MG63 (cell line): ENCODE results near the gene GCNT1. TPM values are rescaled to one million over a fixed set of nuclear protein-coding genes. Genes with fewer than 3 reads are reported as not detected.
"Not testable (repeated sequence)": the region's sequence is repeated elsewhere in the genome, so short reads cannot be mapped to it uniquely, and the experiment has no call there.

Source experiments
- DNase-seq: peaks from one replicate; pipeline ENCODE4 v3.0.0-alpha.2; 2020
- H3K27me3 ChIP-seq: fragments of 250-450 bp; sonication (Bioruptor Pico); 2 replicates; pipeline ENCODE4 v1.5.1; 2020; ENCODE audit warnings: mild to moderate bottlenecking, moderate library complexity
- H3K36me3 ChIP-seq: fragments of 250-450 bp; sonication (Bioruptor Pico); 2 replicates; pipeline ENCODE4 v1.5.1; 2020; ENCODE audit warnings: mild to moderate bottlenecking, moderate library complexity
- H3K4me3 ChIP-seq: fragments of 250-450 bp; sonication (Bioruptor Pico); 2 replicates; pipeline ENCODE4 v1.5.1; 2020; ENCODE audit warnings: mild to moderate bottlenecking, moderate library complexity
- H3K9me3 ChIP-seq: fragments of 250-450 bp; sonication (Bioruptor Pico); 2 replicates; pipeline ENCODE4 v1.5.1; 2020; ENCODE audit warnings: mild to moderate bottlenecking, moderate library complexity
- total RNA-seq: library from RNA; depleted of rRNA; stranded (reverse); fragments of >200 nt; shearing (Covaris generic); gene quantifications from 2 replicates; pipeline ENCODE4 v1.2.3, GENCODE V29; 2014; ENCODE audit warnings: low replicate concordance

Gene GCNT1
- total RNA-seq, 1 experiment from 2014 or later: 4.8 TPM

- no peaks in the 10 kb centered on the region for H3K27me3 ChIP-seq
- H3K9me3 ChIP-seq: no peaks in the 10 kb centered on the region
- H3K36me3 ChIP-seq: peaks cover 2% of the 10 kb centered on the region; the same call in 1 of the 2 replicates
- no peak for DNase-seq
- H3K4me3 ChIP-seq: no peak overlapping the region
Measured at GRCh38 chr9:76464706-76465105, 5.7 kb downstream of the GCNT1 start.

- H3K36me3 ChIP-seq: peaks cover 2% of the 10 kb centered on the region; the same call in 1 of the 2 replicates
- H3K27me3 ChIP-seq: no peaks in the 10 kb centered on the region
- H3K4me3 ChIP-seq: no peak overlapping the region
- no peaks in the 10 kb centered on the region for H3K9me3 ChIP-seq
- peak; percentile 4 for DNase-seq
Measured at GRCh38 chr9:76465442-76466298, 6.7 kb downstream of the GCNT1 start.

GRCh38 chr9:76466299-76466605 is 7.3 kb downstream of the GCNT1 start:
- Histone ChIP-seq H3K36me3 (peaks cover 2% of the 10 kb centered on the region; the same call in 1 of the 2 replicates), H3K9me3 (no peaks in the 10 kb centered on the region)

GRCh38 chr9:76474419-76474818 is 15.4 kb downstream of the GCNT1 start:
- DNase-seq: no peak

More at GRCh38 chr9:76466299-76466605, 7.3 kb downstream of the GCNT1 start:
- Histone ChIP-seq H3K4me3 (no peak overlapping the region), H3K27me3 (no peaks in the 10 kb centered on the region)
- DNase-seq: no peak

GRCh38 chr9:76475686-76476085 is 16.7 kb downstream of the GCNT1 start:
- DNase-seq: no peak
- Histone ChIP-seq H3K9me3 (no peaks in the 10 kb centered on the region), H3K27me3 (no peaks in the 10 kb centered on the region), H3K4me3 (no peak overlapping the region), H3K36me3 (peaks cover 7% of the 10 kb centered on the region; the same call in 1 of the 2 replicates)

More at GRCh38 chr9:76474419-76474818, 15.4 kb downstream of the GCNT1 start:
- peaks cover 7% of the 10 kb centered on the region; the same call in 1 of the 2 replicates for H3K36me3 ChIP-seq
- no peaks in the 10 kb centered on the region for H3K27me3 ChIP-seq
- no peak overlapping the region for H3K4me3 ChIP-seq
- H3K9me3 ChIP-seq: no peaks in the 10 kb centered on the region

GRCh38 chr9:76477818-76478217 is 18.8 kb downstream of the GCNT1 start:
- not testable (repeated sequence) for DNase-seq

GRCh38 chr9:76478226-76478625 is 19.2 kb downstream of the GCNT1 start:
- DNase-seq: no peak
- Histone ChIP-seq H3K36me3 (peaks cover 7% of the 10 kb centered on the region; the same call in 1 of the 2 replicates), H3K9me3 (no peaks in the 10 kb centered on the region), H3K27me3 (no peaks in the 10 kb centered on the region), H3K4me3 (no peak overlapping the region)

More at GRCh38 chr9:76477818-76478217, 18.8 kb downstream of the GCNT1 start:
- H3K4me3 ChIP-seq, H3K36me3 ChIP-seq, H3K27me3 ChIP-seq, H3K9me3 ChIP-seq: not testable (repeated sequence)

GRCh38 chr9:76479337-76479736 is 20.4 kb downstream of the GCNT1 start:
- not testable (repeated sequence) for H3K9me3 ChIP-seq, H3K36me3 ChIP-seq, H3K4me3 ChIP-seq, H3K27me3 ChIP-seq, DNase-seq

GRCh38 chr9:76486151-76486550 is 27.2 kb downstream of the GCNT1 start:
- Histone ChIP-seq H3K27me3 (no peaks in the 10 kb centered on the region), H3K9me3 (no peaks in the 10 kb centered on the region), H3K36me3 (no peaks in the 10 kb centered on the region), H3K4me3 (no peak overlapping the region)
- DNase-seq: no peak

- Histone ChIP-seq H3K4me3 (no peak overlapping the region), H3K27me3 (no peaks in the 10 kb centered on the region), H3K9me3 (no peaks in the 10 kb centered on the region), H3K36me3 (no peaks in the 10 kb centered on the region)
- no peak for DNase-seq
Measured at GRCh38 chr9:76490249-76490990, 31.4 kb downstream of the GCNT1 start.

- not testable (repeated sequence) for H3K4me3 ChIP-seq, H3K9me3 ChIP-seq, H3K27me3 ChIP-seq, DNase-seq, H3K36me3 ChIP-seq
Measured at GRCh38 chr9:76491056-76491455, 32.1 kb downstream of the GCNT1 start.

- H3K27me3 ChIP-seq, H3K4me3 ChIP-seq, H3K36me3 ChIP-seq, H3K9me3 ChIP-seq, DNase-seq: not testable (repeated sequence)
Measured at GRCh38 chr9:76493496-76493895, 34.5 kb downstream of the GCNT1 start.

- Histone ChIP-seq H3K4me3 (no peak overlapping the region), H3K9me3 (no peaks in the 10 kb centered on the region), H3K27me3 (no peaks in the 10 kb centered on the region), H3K36me3 (peaks cover 9% of the 10 kb centered on the region)
- no peak for DNase-seq
Measured at GRCh38 chr9:76500061-76500460, 41.1 kb downstream of the GCNT1 start.

GRCh38 chr9:76502746-76503145 is 43.8 kb downstream of the GCNT1 start:
- peaks cover 9% of the 10 kb centered on the region for H3K36me3 ChIP-seq

GRCh38 chr9:76510041-76510440 is 51.1 kb downstream of the GCNT1 start:
- Histone ChIP-seq H3K27me3 (no peaks in the 10 kb centered on the region), H3K36me3 (no peaks in the 10 kb centered on the region), H3K9me3 (no peaks in the 10 kb centered on the region), H3K4me3 (no peak overlapping the region)
- no peak for DNase-seq

More at GRCh38 chr9:76502746-76503145, 43.8 kb downstream of the GCNT1 start:
- no peaks in the 10 kb centered on the region for H3K9me3 ChIP-seq
- DNase-seq: no peak
- no peaks in the 10 kb centered on the region for H3K27me3 ChIP-seq
- no peak overlapping the region for H3K4me3 ChIP-seq

- DNase-seq: no peak
- Histone ChIP-seq H3K36me3 (no peaks in the 10 kb centered on the region), H3K4me3 (no peak overlapping the region), H3K9me3 (no peaks in the 10 kb centered on the region), H3K27me3 (no peaks in the 10 kb centered on the region)
Measured at GRCh38 chr9:76510446-76510845, 51.5 kb downstream of the GCNT1 start.

GRCh38 chr9:76512826-76513225 is 53.8 kb downstream of the GCNT1 start:
- Histone ChIP-seq H3K36me3 (no peaks in the 10 kb centered on the region), H3K9me3 (no peaks in the 10 kb centered on the region), H3K27me3 (no peaks in the 10 kb centered on the region), H3K4me3 (no peak overlapping the region)
- DNase-seq: peak; percentile 52
